ENCODE data around the gene ENOPH1. TPM values are rescaled to one million over a fixed set of nuclear protein-coding genes. Genes with fewer than 3 reads are reported as not detected.

The ENOPH1 gene
- total RNA-seq, 2 donors from 2014 or later: 57.0 to 67.8 TPM

- Mint-ChIP-seq H3K36me3 (ENCODE audit: insufficient read depth in 2 of 2) (no peaks in the 10 kb centered on the region), H3K27ac (no peak overlapping the region), H3K9me3 (no peaks in the 10 kb centered on the region), H3K4me3 (no peak overlapping the region), H3K4me1 (ENCODE audit: low read depth) (peaks cover 4% of the 10 kb centered on the region), H3K27me3 (ENCODE audit: low read depth) (peaks cover 29% of the 10 kb centered on the region)
- no peak for ATAC-seq (replicated peaks in 1 of 2)
- DNase-seq: no peak
Measured at GRCh38 chr4:82510216-82510615, 79.8 kb downstream of the ENOPH1 start.

Other genes starting within 250 kb of the ENOPH1 start
- 100 to 1,000 TPM; 255 to 265 TPM for gene HNRNPD, start 56.6 kb upstream of the ENOPH1 start, total RNA-seq
- 100 to 1,000 TPM; 222 to 262 TPM for gene HNRNPDL, start 128 bp upstream of the ENOPH1 start, total RNA-seq
- under 1 TPM in 1 of 2 donors, not detected in 1; 0.07 TPM for gene TMEM150C, start 131.4 kb downstream of the ENOPH1 start, total RNA-seq